IMR-90 (cell line): Measurements from ENCODE around the gene KLHL17. TPM values are rescaled to one million over a fixed set of nuclear protein-coding genes. Genes with fewer than 3 reads are reported as not detected.

Experiments used
- ATAC-seq: fragments of 200-7000 bp; cut with Tn5 transposase; 2 replicates; pipeline ENCODE4 v1.9.1; 2020; ENCODE audit warnings: low read depth, mild to moderate bottlenecking, moderate library complexity
- BruUV-seq: library from RNA; stranded (reverse); fragments of 400-500 nt; replicated peaks from 2 replicates; lab custom pipeline; 2021; lab: Mats Ljungman, UMichigan
- CTCF ChIA-PET: fragments of 300-600 bp; formaldehyde crosslinking; extraction: SDS; loops from one replicate; lab custom pipeline; 2021; ENCODE audit warnings: antibody characterized with exemption; lab: Yijun Ruan, JAX
- POLR2A ChIA-PET: fragments of 300-600 bp; sonication (Branson Sonifier 250); formaldehyde crosslinking; loops from one replicate; lab custom pipeline; 2022; ENCODE audit warnings: antibody characterized with exemption; ENCODE audit not compliant: unreplicated experiment; lab: Charles Lee
- DNase-seq: peaks from one replicate; pipeline ENCODE4 v3.0.0; 2013
- H2AFZ ChIP-seq: replicated peaks from 2 replicates; pipeline ENCODE3; 2013; ENCODE audit warnings: low read length, mild to moderate bottlenecking; ENCODE audit not compliant: poor library complexity
- H2AK5ac ChIP-seq: 2 replicates; pipeline ENCODE4 v1.6.1; 2013; ENCODE audit warnings: low read depth, low read length, inconsistent platforms
- H2AK9ac ChIP-seq: replicated peaks from 2 replicates; pipeline ENCODE3; 2013; ENCODE audit warnings: mild to moderate bottlenecking, low read depth, low read length, moderate library complexity; ENCODE audit not compliant: poor library complexity
- H2BK120ac ChIP-seq: 2 replicates; pipeline ENCODE4 v1.6.1; 2013; ENCODE audit warnings: low read depth, low read length, inconsistent platforms
- H2BK15ac ChIP-seq: 3 replicates; pipeline ENCODE4 v1.6.1; 2013; ENCODE audit warnings: low read depth, low read length, inconsistent platforms
- H2BK20ac ChIP-seq: 2 replicates; pipeline ENCODE4 v1.6.1; 2013; ENCODE audit warnings: low read depth, mild to moderate bottlenecking, inconsistent platforms, low read length, moderate library complexity
- H2BK5ac ChIP-seq: 2 replicates; pipeline ENCODE4 v1.6.1; 2013; ENCODE audit warnings: mild to moderate bottlenecking, low read depth, low read length, inconsistent platforms; ENCODE audit not compliant: poor library complexity, severe bottlenecking
- H3K14ac ChIP-seq: replicated peaks from 2 replicates; pipeline ENCODE4 v1.6.1; 2013; ENCODE audit warnings: low read depth, low read length, inconsistent platforms
- H3K18ac ChIP-seq: 2 replicates; pipeline ENCODE4 v1.6.1; 2013; ENCODE audit warnings: low read depth, low read length, control low read depth
- H3K23ac ChIP-seq: 2 replicates; pipeline ENCODE4 v1.6.1; 2013; ENCODE audit warnings: low read depth, low read length, inconsistent platforms
- H3K27ac ChIP-seq: 2 replicates; pipeline ENCODE4 v1.5.1; 2013; ENCODE audit warnings: mild to moderate bottlenecking, control low read depth, low read length; ENCODE audit not compliant: insufficient read depth
- H3K27me3 ChIP-seq: 2 replicates; pipeline ENCODE4 v1.6.1; 2013; ENCODE audit warnings: low read length; ENCODE audit not compliant: control insufficient read depth, insufficient read depth
- H3K36me3 ChIP-seq: 2 replicates; pipeline ENCODE4 v1.6.1; 2013; ENCODE audit warnings: low read length, mixed read lengths; ENCODE audit not compliant: control insufficient read depth, insufficient read depth
- H3K4ac ChIP-seq: 2 replicates; pipeline ENCODE4 v1.6.1; 2013; ENCODE audit warnings: low read depth, low read length, inconsistent platforms
- H3K4me1 ChIP-seq: 2 replicates; pipeline ENCODE4 v1.6.1; 2013; ENCODE audit warnings: low read length, mixed read lengths; ENCODE audit not compliant: control insufficient read depth, insufficient read depth
- H3K4me2 ChIP-seq: 2 replicates; pipeline ENCODE4 v1.6.1; 2013; ENCODE audit warnings: low read depth, mild to moderate bottlenecking, control low read depth, low read length, moderate library complexity
- H3K4me3 ChIP-seq: 2 replicates; pipeline ENCODE4 v1.5.1; 2013; ENCODE audit warnings: low read depth, mild to moderate bottlenecking, control low read depth, low read length, moderate library complexity; ENCODE audit not compliant: insufficient read depth
- H3K56ac ChIP-seq: 2 replicates; pipeline ENCODE4 v1.6.1; 2013; ENCODE audit warnings: low read length, inconsistent platforms; ENCODE audit not compliant: insufficient read depth; ENCODE audit errors: extremely low read depth
- H3K79me1 ChIP-seq, 2 experiments: 2 replicates each; pipeline ENCODE4 v1.6.1; 2013; ENCODE audit warnings: low read length in 2 of 2, inconsistent platforms in 1 of 2, low read depth in 1 of 2
- H3K9ac ChIP-seq: 2 replicates; pipeline ENCODE4 v1.6.1; 2013; ENCODE audit warnings: low read depth, low read length, control low read depth
- H3K9me1 ChIP-seq: 2 replicates; pipeline ENCODE4 v1.6.1; 2013; ENCODE audit warnings: low read length, inconsistent platforms; ENCODE audit not compliant: insufficient read depth
- H3K9me3 ChIP-seq: 2 replicates; pipeline ENCODE4 v1.6.1; 2013; ENCODE audit warnings: low read length; ENCODE audit not compliant: control insufficient read depth, insufficient read depth
- H4K20me1 ChIP-seq: 2 replicates; pipeline ENCODE4 v1.6.1; 2013; ENCODE audit warnings: low read length, inconsistent platforms; ENCODE audit not compliant: insufficient read depth
- H4K5ac ChIP-seq: 2 replicates; pipeline ENCODE4 v1.6.1; 2013; ENCODE audit warnings: mild to moderate bottlenecking, low read depth, low read length, control low read depth
- H4K8ac ChIP-seq, 2 experiments: 2 replicates each; pipeline ENCODE4 v1.6.1; 2013; ENCODE audit warnings: low read depth in 2 of 2, low read length in 2 of 2, control low read depth in 1 of 2, inconsistent platforms in 1 of 2
- H4K91ac ChIP-seq: 2 replicates; pipeline ENCODE4 v1.6.1; 2013; ENCODE audit warnings: low read depth, low read length, inconsistent platforms; ENCODE audit not compliant: insufficient read depth
- BHLHE40 ChIP-seq: fragments of 150-350 bp; IDR thresholded peaks from 2 replicates; pipeline ENCODE4 v1.6.1; 2016; ENCODE audit warnings: mild to moderate bottlenecking, low read depth, low read length
- FOS ChIP-seq: fragments of 150-350 bp; IDR thresholded peaks from 2 replicates; pipeline ENCODE4 v1.6.1; 2016; ENCODE audit warnings: low read depth, low read length
- MAZ ChIP-seq: IDR thresholded peaks from 2 replicates; pipeline ENCODE4 v1.6.1; 2012; ENCODE audit warnings: low read depth, mild to moderate bottlenecking, low read length, improper control_type of control experiment, moderate library complexity, borderline replicate concordance
- MXI1 ChIP-seq: IDR thresholded peaks from 2 replicates; pipeline ENCODE4 v1.6.1; 2012; ENCODE audit warnings: low read depth, mild to moderate bottlenecking, low read length, moderate library complexity, borderline replicate concordance
- POLR2A ChIP-seq: IDR thresholded peaks from 2 replicates; pipeline ENCODE4 v1.6.1; 2012; ENCODE audit warnings: mild to moderate bottlenecking, low read depth, low read length
- RFX5 ChIP-seq: IDR thresholded peaks from 2 replicates; pipeline ENCODE4 v1.8.0; 2012; ENCODE audit warnings: low read depth, mild to moderate bottlenecking, low read length, moderate library complexity
- USF2 ChIP-seq: fragments of 150-350 bp; IDR thresholded peaks from 2 replicates; pipeline ENCODE4 v1.6.1; 2017; ENCODE audit warnings: mild to moderate bottlenecking, antibody characterized with exemption, low read length, low read depth
- WGBS, 2 experiments: methylation state at CpG; one replicate each; pipeline versions ENCODE4 v1.1.5 to v1.1.7; 2013; ENCODE audit warnings: missing lambda C conversion rate in 2 of 2; ENCODE audit not compliant: insufficient read length in 1 of 2; ENCODE audit errors: extremely low coverage in 2 of 2; 5-methylcytosine and 5-hydroxymethylcytosine counted together
- dilution Hi-C: fragments of 300-500 bp; cut with HindIII; formaldehyde crosslinking; loops from one replicate; pipeline ENCODE4 v1.14.3; 2018; ENCODE audit warnings: low sequenced_read_pairs; ENCODE audit not compliant: unreplicated experiment
- in situ Hi-C: fragments of 300-500 bp; cut with MboI; formaldehyde crosslinking; loops from 3 replicates; pipeline ENCODE4 v1.14.3; 2019; ENCODE audit warnings: low sequenced_read_pairs, inconsistent platforms, mixed read lengths
- intact Hi-C: fragments of 100-400 bp; cut with micrococcal nuclease; formaldehyde crosslinking; loops from 2 replicates; pipeline ENCODE4 v1.10.0; 2022
- polyA plus RNA-seq, 3 experiments: library from polyadenylated mRNA; depleted of rRNA; stranded (reverse); fragments of >200 nt; gene quantifications; 2 replicates each; pipeline ENCODE4 v1.2.3, GENCODE V29; 2012; ENCODE audit warnings: low replicate concordance in 1 of 3
- total RNA-seq: library from RNA; depleted of rRNA; stranded (reverse); fragments of >200 nt; gene quantifications from 2 replicates; pipeline ENCODE4 v1.2.3, GENCODE V29; 2012

KLHL17 gene
- total and polyA plus RNA-seq, 2 of the 4 experiments (the other 2 are of a cell fraction), result 3.4 to 41.0 TPM

- ChIA-PET CTCF (interaction anchor here (0.7 kb wide), 1 partner anchor 15 kb away, joined by 4 read pairs; no protein-coding TSS in a partner anchor), POLR2A (interaction anchor here (0.6 kb wide), 1 partner anchor 32 kb away, joined by 3 read pairs; no protein-coding TSS in a partner anchor)
- no TSS peak for BruUV-seq
- Histone ChIP-seq H3K27ac (peak within 1 kb of the TSS; percentile 84), H4K8ac (peak within 1 kb of the TSS; percentile 51 to 85), H3K4ac (peak within 1 kb of the TSS; percentile 88), H2AFZ (peak within 1 kb of the TSS; percentile 89), H2BK20ac (no peak within 1 kb of the TSS), H2AK9ac (peak within 1 kb of the TSS; percentile 94), H3K18ac (peak within 1 kb of the TSS; percentile 7; the same call in 1 of the 2 replicates), H3K9me3 (no peaks in the 10 kb centered on the region), H4K91ac (peak within 1 kb of the TSS; percentile 69), H2BK5ac (peak within 1 kb of the TSS; percentile 44), H3K4me2 (peak within 1 kb of the TSS; percentile 86), H2AK5ac (peak within 1 kb of the TSS; percentile 85), H3K36me3 (no peaks in the 10 kb centered on the region), H3K4me3 (peak within 1 kb of the TSS; percentile 59), H4K20me1 (peaks cover 9% of the 10 kb centered on the region; the same call in 1 of the 2 replicates), H3K79me1 (peaks cover 9 to 35% of the 10 kb centered on the region in 2 experiments; a peak in 3 of 4 replicates), H2BK15ac (no peak within 1 kb of the TSS; the same call in 2 of the 3 replicates), H3K9ac (peak within 1 kb of the TSS; percentile 71), H4K5ac (peak within 1 kb of the TSS; percentile 21), H3K56ac (no peak within 1 kb of the TSS; the same call in 1 of the 2 replicates), H3K4me1 (peaks cover 4% of the 10 kb centered on the region), H3K9me1 (no peaks in the 10 kb centered on the region), H2BK120ac (peak within 1 kb of the TSS; percentile 48; the same call in 1 of the 2 replicates), H3K23ac (peak within 1 kb of the TSS; percentile 85), H3K14ac (peak within 1 kb of the TSS; percentile 18), H3K27me3 (no peaks in the 10 kb centered on the region)
- peak; percentile 35; the same call in 1 of the 2 replicates for TF ChIP-seq MXI1
- peak; percentile 84 for TF ChIP-seq BHLHE40
- TF ChIP-seq MAZ, result peak; percentile 83
- TF ChIP-seq FOS, result no peak
- TF ChIP-seq POLR2A, result peak; percentile 99
- no peak for TF ChIP-seq USF2
- TF ChIP-seq RFX5, result no peak
- DNase-seq (peak; percentile 90), ATAC-seq (peak; percentile 81)
- in situ Hi-C loops, result no loop called here
- intact Hi-C loops, result loop anchor here (5.0 kb wide), 1 partner anchor 57 kb away; no protein-coding TSS in a partner anchor
- whole genome bisulfite sequencing, 2 experiments, result 1% methylated on average over 41 of the region's 95 CpGs; no CpG with 5 or more reads in 1 of the 2 experiments
- dilution Hi-C loops, result no loop called here
Measured at GRCh38 chr1:999725-1000356, 39.5 kb downstream of the KLHL17 start, which contains the start of gene HES4. Gene HES4 (minus strand): TSS chr1:1000097. CDS start chr1:999973, 124 bp downstream.
